ENCODE results near the gene TMEM38B.

GRCh38 chr9:105697871-105698270 is 3.5 kb downstream of the TMEM38B start:
- TF ChIP-seq CTCF (IDR thresholded peaks at IDR 0.05; ENCODE audit: poor library complexity, severe bottlenecking), result no peak
- TF ChIP-seq MXI1 (conservative IDR thresholded peaks at IDR 0.05; ENCODE audit: poor library complexity, severe bottlenecking), result no peak
- TF ChIP-seq EP300 (conservative IDR thresholded peaks at IDR 0.05; ENCODE audit: poor library complexity, severe bottlenecking), result no peak
- no peak for TF ChIP-seq RAD21 (conservative IDR thresholded peaks at IDR 0.05)
- TF ChIP-seq TAF1 (IDR thresholded peaks at IDR 0.05; ENCODE audit: low read depth), result no peak
- TF ChIP-seq POLR2AphosphoS5 (IDR thresholded peaks at IDR 0.05), result no peak
- TF ChIP-seq REST (IDR thresholded peaks at IDR 0.05; ENCODE audit: borderline replicate concordance), result no peak
- TF ChIP-seq SMC3 (conservative IDR thresholded peaks at IDR 0.05; ENCODE audit: poor library complexity), result no peak

Data from neural cell (in vitro differentiated cells).